ENCODE data around the gene PRRG4. TPM values are rescaled to one million over a fixed set of nuclear protein-coding genes. Genes with fewer than 3 reads are reported as not detected.

Gene PRRG4
- total and polyA plus RNA-seq, 2 of the 13 experiments (the other 11 are each of a cell fraction or from before 2014, with no cell fraction given): 0.24 to 0.95 TPM

DNA sequence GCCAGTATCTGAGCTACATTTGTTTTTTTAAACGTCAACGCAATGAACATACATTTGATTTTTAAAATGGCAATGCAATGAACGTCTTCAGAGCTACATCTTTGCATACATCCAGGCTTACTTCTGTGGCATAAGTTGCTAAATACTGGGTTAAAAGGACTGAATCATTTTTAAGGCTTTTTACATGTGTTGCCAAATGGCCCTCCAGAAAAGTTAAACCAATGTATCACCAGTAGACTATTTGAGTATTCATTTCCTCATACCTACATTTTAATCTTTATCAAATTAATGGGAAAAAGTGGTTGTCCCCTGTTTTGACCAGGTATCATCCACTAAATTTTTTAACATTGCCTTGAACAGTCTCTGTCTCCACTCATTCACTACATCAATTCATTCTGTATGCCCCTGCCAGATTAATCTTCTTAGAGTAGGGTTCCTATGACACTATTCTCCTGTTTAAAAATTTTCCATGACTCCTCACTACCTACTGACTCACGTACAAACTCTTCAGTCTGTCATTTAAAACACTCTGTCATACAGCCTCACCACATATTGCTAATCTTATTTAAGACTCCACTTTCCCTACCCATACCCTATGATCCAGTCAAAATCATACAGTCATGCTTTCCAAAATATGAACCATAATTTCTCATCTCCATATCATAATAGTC lies 12.4 kb upstream of the PRRG4 start:
- H3K9ac ChIP-seq (ENCODE audit: insufficient read depth, low read depth, low read length): no peak overlapping the region
- in situ Hi-C loops (cut with HindIII; ENCODE audit: extremely low pct_ligation_motif_present, low pct_unique_long_range_greater_than_20kb) (no loop called here), intact Hi-C loops (cut with micrococcal nuclease; ENCODE audit: unreplicated experiment) (no loop called here)
- TF ChIP-seq RARA (CRISPR knock-in tag; IDR thresholded peaks at IDR 0.05): no peak
- no peak for TF ChIP-seq NRL (CRISPR knock-in tag; IDR thresholded peaks at IDR 0.05; ENCODE audit: borderline replicate concordance)
- no peaks in the 10 kb centered on the region for H3K36me3 ChIP-seq (replicated peaks in 1 of 2; ENCODE audit: control insufficient read depth in 1 of 2, insufficient read depth in 2 of 2, low read length in 2 of 2)
- 12% methylated on average over 4 of the region's 4 CpGs for whole genome bisulfite sequencing (ENCODE audit: low lambda C conversion rate)
- ChIA-PET POLR2A (no interaction called here), CTCF (ENCODE audit: low intra/inter-chr PET ratio, low total read pairs) (no interaction called here)
- no peaks in the 10 kb centered on the region for H4K20me1 ChIP-seq (ENCODE audit: insufficient read depth, low read length)
- H3K4me3 ChIP-seq (replicated peaks in 1 of 3; ENCODE audit: insufficient read depth in 1 of 3, low read depth in 2 of 3, low read length in 3 of 3): no peak overlapping the region
- no peaks in the 10 kb centered on the region for H3K9me3 ChIP-seq (ENCODE audit: low read length)
- no peak overlapping the region for H3K4me2 ChIP-seq (ENCODE audit: low read depth, low read length)
- no peak overlapping the region for H3K27ac ChIP-seq (ENCODE audit: extremely low read length, insufficient read depth, low read length)
- 0 out of 5 replicates have a peak, but pooled peaks cover 2 to 3% of the 10 kb centered on the region in 2 experiments for H3K27me3 ChIP-seq (ENCODE audit: control insufficient read depth in 1 of 2, insufficient read depth in 2 of 2, low read length in 2 of 2)
- no peak for FAIRE-seq
- no peak overlapping the region for H2AFZ ChIP-seq (ENCODE audit: low read length)
- ATAC-seq: no peak
- DNase-seq (ENCODE audit: low spot score): no peak
- H3K79me2 ChIP-seq (ENCODE audit: insufficient read depth, low read length): no peaks in the 10 kb centered on the region
- no peaks in the 10 kb centered on the region for H3K4me1 ChIP-seq (ENCODE audit: insufficient read depth, low read length)
- BruUV-seq (replicated peaks): no TSS peak

DNA sequence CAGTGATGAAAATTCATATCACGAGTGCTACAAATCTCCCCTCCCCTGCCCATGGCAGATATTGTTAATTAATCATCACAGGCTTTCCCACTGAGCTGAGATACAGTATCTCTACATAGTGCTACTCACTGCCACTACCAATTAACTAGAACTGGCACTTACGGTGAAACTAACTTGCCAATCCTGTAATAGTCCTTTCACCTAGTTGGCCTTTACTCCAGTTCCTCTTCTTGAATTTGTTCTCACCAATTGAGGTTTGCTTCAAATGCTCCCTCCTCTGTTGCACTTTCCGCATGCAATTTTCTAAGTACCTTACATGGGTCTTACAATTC lies 11.9 kb upstream of the PRRG4 start:
- no TSS peak for BruUV-seq (replicated peaks)
- Histone ChIP-seq H3K9me3 (ENCODE audit: low read length) (no peaks in the 10 kb centered on the region), H3K36me3 (replicated peaks in 1 of 2; ENCODE audit: control insufficient read depth in 1 of 2, insufficient read depth in 2 of 2, low read length in 2 of 2) (no peaks in the 10 kb centered on the region), H3K4me2 (ENCODE audit: low read depth, low read length) (no peak overlapping the region), H4K20me1 (ENCODE audit: insufficient read depth, low read length) (no peaks in the 10 kb centered on the region), H3K79me2 (ENCODE audit: insufficient read depth, low read length) (no peaks in the 10 kb centered on the region), H3K27ac (ENCODE audit: extremely low read length, insufficient read depth, low read length) (no peak overlapping the region), H3K27me3 (ENCODE audit: control insufficient read depth in 1 of 2, insufficient read depth in 2 of 2, low read length in 2 of 2) (0 out of 5 replicates have a peak, but pooled peaks cover 2 to 3% of the 10 kb centered on the region in 2 experiments), H2AFZ (ENCODE audit: low read length) (no peak overlapping the region), H3K9ac (ENCODE audit: insufficient read depth, low read depth, low read length) (no peak overlapping the region), H3K4me3 (replicated peaks in 1 of 3; ENCODE audit: insufficient read depth in 1 of 3, low read depth in 2 of 3, low read length in 3 of 3) (no peak overlapping the region), H3K4me1 (ENCODE audit: insufficient read depth, low read length) (no peaks in the 10 kb centered on the region)
- in situ Hi-C loops (cut with HindIII; ENCODE audit: extremely low pct_ligation_motif_present, low pct_unique_long_range_greater_than_20kb) (no loop called here), intact Hi-C loops (cut with micrococcal nuclease; ENCODE audit: unreplicated experiment) (no loop called here)
- POLR2A ChIA-PET: no interaction called here
- ATAC-seq: no peak
- no peak for DNase-seq (ENCODE audit: low spot score)
- CTCF ChIA-PET (ENCODE audit: low intra/inter-chr PET ratio, low total read pairs): no interaction called here
- 53% methylated on average over 3 of the region's 3 CpGs for WGBS (ENCODE audit: low lambda C conversion rate)
- TF ChIP-seq ZFP90 (CRISPR knock-in tag; IDR thresholded peaks at IDR 0.05; ENCODE audit: borderline replicate concordance): no peak
- TF ChIP-seq SIX1 (CRISPR knock-in tag; IDR thresholded peaks at IDR 0.05; ENCODE audit: borderline replicate concordance): no peak
- TF ChIP-seq ZNF788 (CRISPR knock-in tag; IDR thresholded peaks at IDR 0.05; ENCODE audit: borderline replicate concordance): no peak
- no peak for TF ChIP-seq RBM22 (optimal IDR thresholded peaks at IDR 0.05; ENCODE audit: low read length)
- TF ChIP-seq MYNN (CRISPR knock-in tag; IDR thresholded peaks at IDR 0.05; ENCODE audit: low read depth): no peak
- TF ChIP-seq, protein P1, sequence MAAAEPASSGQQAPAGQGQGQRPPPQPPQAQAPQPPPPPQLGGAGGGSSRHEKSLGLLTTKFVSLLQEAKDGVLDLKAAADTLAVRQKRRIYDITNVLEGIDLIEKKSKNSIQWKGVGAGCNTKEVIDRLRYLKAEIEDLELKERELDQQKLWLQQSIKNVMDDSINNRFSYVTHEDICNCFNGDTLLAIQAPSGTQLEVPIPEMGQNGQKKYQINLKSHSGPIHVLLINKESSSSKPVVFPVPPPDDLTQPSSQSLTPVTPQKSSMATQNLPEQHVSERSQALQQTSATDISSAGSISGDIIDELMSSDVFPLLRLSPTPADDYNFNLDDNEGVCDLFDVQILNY (CRISPR knock-in tag; conservative IDR thresholded peaks at IDR 0.05): no peak
- no peak for TF ChIP-seq TGIF2 (CRISPR knock-in tag; IDR thresholded peaks at IDR 0.05)
- TF ChIP-seq FOXP1 (IDR thresholded peaks at IDR 0.05): no peak
- no peak for TF ChIP-seq FOXP1 (CRISPR knock-in tag; IDR thresholded peaks at IDR 0.05)
- TF ChIP-seq, protein P2, sequence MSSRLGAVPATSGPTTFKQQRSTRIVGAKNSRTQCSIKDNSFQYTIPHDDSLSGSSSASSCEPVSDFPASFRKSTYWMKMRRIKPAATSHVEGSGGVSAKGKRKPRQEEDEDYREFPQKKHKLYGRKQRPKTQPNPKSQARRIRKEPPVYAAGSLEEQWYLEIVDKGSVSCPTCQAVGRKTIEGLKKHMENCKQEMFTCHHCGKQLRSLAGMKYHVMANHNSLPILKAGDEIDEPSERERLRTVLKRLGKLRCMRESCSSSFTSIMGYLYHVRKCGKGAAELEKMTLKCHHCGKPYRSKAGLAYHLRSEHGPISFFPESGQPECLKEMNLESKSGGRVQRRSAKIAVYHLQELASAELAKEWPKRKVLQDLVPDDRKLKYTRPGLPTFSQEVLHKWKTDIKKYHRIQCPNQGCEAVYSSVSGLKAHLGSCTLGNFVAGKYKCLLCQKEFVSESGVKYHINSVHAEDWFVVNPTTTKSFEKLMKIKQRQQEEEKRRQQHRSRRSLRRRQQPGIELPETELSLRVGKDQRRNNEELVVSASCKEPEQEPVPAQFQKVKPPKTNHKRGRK (CRISPR knock-in tag; IDR thresholded peaks at IDR 0.05): no peak
- no peak for TF ChIP-seq FOXC1 (CRISPR knock-in tag; IDR thresholded peaks at IDR 0.05; ENCODE audit: borderline replicate concordance)
- no peak for TF ChIP-seq HNRNPLL (IDR thresholded peaks at IDR 0.05; ENCODE audit: low read depth, low read length, poor library complexity, severe bottlenecking)
- TF ChIP-seq KLF12 (CRISPR knock-in tag; IDR thresholded peaks at IDR 0.05; ENCODE audit: borderline replicate concordance): no peak
- TF ChIP-seq, protein P3, sequence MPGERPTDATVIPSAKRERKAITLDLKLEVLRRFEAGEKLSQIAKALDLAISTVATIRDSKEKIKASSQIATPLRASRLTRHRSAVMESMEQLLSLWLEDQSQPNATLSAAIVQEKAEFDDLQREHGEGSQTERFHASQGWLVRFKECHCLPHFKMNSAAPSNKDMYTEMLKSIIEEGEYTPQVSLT (CRISPR knock-in tag; IDR thresholded peaks at IDR 0.05; ENCODE audit: borderline replicate concordance, low read depth): no peak
- FAIRE-seq: no peak
